Panc1 (cell line): ENCODE measurements around the gene CTAGE1. TPM values are rescaled to one million over a fixed set of nuclear protein-coding genes. Genes with fewer than 3 reads are reported as not detected.

ENCODE experiments used
- ATAC-seq: fragments of 200-7000 bp; cut with Tn5 transposase; 2 replicates; pipeline ENCODE4 v1.9.1; 2020; ENCODE audit warnings: mild to moderate bottlenecking, moderate library complexity
- BruUV-seq: library from RNA; stranded (reverse); fragments of 400-500 nt; replicated peaks from 2 replicates; lab custom pipeline; 2021; lab: Mats Ljungman, UMichigan
- CTCF ChIA-PET: fragments of 300-600 bp; sonication (Branson Sonifier 250); formaldehyde crosslinking; loops from one replicate; lab custom pipeline; 2022; ENCODE audit warnings: antibody characterized with exemption; lab: Charles Lee
- POLR2A ChIA-PET: fragments of 300-600 bp; sonication (Branson Sonifier 250); formaldehyde crosslinking; loops from one replicate; lab custom pipeline; 2022; ENCODE audit warnings: antibody characterized with exemption; lab: Charles Lee
- DNase-seq: peaks from one replicate; pipeline ENCODE4 v3.0.0-alpha.2; 2010; ENCODE audit warnings: low read depth, low spot score
- H3K27ac ChIP-seq: 2 replicates; pipeline ENCODE4 v1.5.1; 2011; ENCODE audit warnings: mild to moderate bottlenecking, low read length, inconsistent platforms
- H3K27me3 ChIP-seq: fragments of 200-500 bp; sonication (Bioruptor generic); 2 replicates; pipeline ENCODE4 v1.6.0; 2014; ENCODE audit warnings: low read length, inconsistent platforms; ENCODE audit not compliant: control insufficient read depth, insufficient read depth
- H3K36me3 ChIP-seq: fragments of 200-500 bp; sonication (Bioruptor generic); 2 replicates; pipeline ENCODE4 v1.5.1; 2014; ENCODE audit warnings: inconsistent platforms, mild to moderate bottlenecking, low read length, moderate library complexity; ENCODE audit not compliant: control insufficient read depth, insufficient read depth
- H3K4me1 ChIP-seq: 2 replicates; pipeline ENCODE4 v1.5.1; 2011; ENCODE audit warnings: inconsistent platforms, mild to moderate bottlenecking, low read length, moderate library complexity; ENCODE audit not compliant: control insufficient read depth, insufficient read depth
- H3K4me3 ChIP-seq, 2 experiments: 2 replicates each; pipeline ENCODE4 v1.5.1; 2011 to 2012; ENCODE audit warnings: low read depth in 2 of 2, low read length in 2 of 2, mild to moderate bottlenecking in 2 of 2, inconsistent platforms in 1 of 2, moderate library complexity in 1 of 2
- H3K9me3 ChIP-seq: fragments of 200-500 bp; sonication (Bioruptor generic); 2 replicates; pipeline ENCODE4 v1.5.1; 2014; ENCODE audit warnings: low read depth, mild to moderate bottlenecking, inconsistent platforms, low read length, moderate library complexity; ENCODE audit not compliant: control insufficient read depth, insufficient read depth
- POLR2AphosphoS5 ChIP-seq: IDR thresholded peaks from 2 replicates; pipeline ENCODE4 v1.6.1; 2012; ENCODE audit warnings: mild to moderate bottlenecking, low read depth, low read length, moderate library complexity
- SIN3A ChIP-seq: IDR thresholded peaks from 2 replicates; pipeline ENCODE4 v1.6.1; 2012; ENCODE audit warnings: low read depth, mild to moderate bottlenecking, low read length, moderate library complexity, borderline replicate concordance; ENCODE audit not compliant: insufficient read depth
- TCF7L2 ChIP-seq: IDR thresholded peaks from 2 replicates; pipeline ENCODE4 v1.6.1; 2011; ENCODE audit warnings: mild to moderate bottlenecking, low read depth, low read length, inconsistent platforms
- in situ Hi-C: cut with HindIII; loops from 2 replicates; pipeline ENCODE4 v1.10.0; 2016; ENCODE audit warnings: low sequenced_read_pairs, low pct_unique_long_range_greater_than_20kb
- intact Hi-C: fragments of 100-400 bp; cut with micrococcal nuclease; formaldehyde crosslinking; loops from one replicate; pipeline ENCODE4 v1.10.0; 2022; ENCODE audit not compliant: unreplicated experiment
- total RNA-seq: library from RNA; stranded (reverse); gene quantifications from one replicate; pipeline ENCODE4 v1.2.1, GENCODE V29; 2021; ENCODE audit not compliant: unreplicated experiment
- TF ChIP-seq, protein P1 (sequence below), 2 experiments: IDR thresholded peaks; 2 replicates each; pipeline ENCODE4 v1.6.1; 2011 to 2012; ENCODE audit warnings: low read depth in 2 of 2, control low read depth in 1 of 2, low read length in 1 of 2, mild to moderate bottlenecking in 1 of 2, moderate library complexity in 1 of 2; ENCODE audit not compliant: insufficient read depth in 1 of 2
- TF ChIP-seq, protein P2 (sequence below): fragments of 450-650 bp; IDR thresholded peaks from 2 replicates; pipeline ENCODE4 v1.5.1; 2017; ENCODE audit warnings: mild to moderate bottlenecking

Gene CTAGE1
- total RNA-seq, 1 experiment from 2014 or later, result not detected

GRCh38 chr18:22387787-22388186, 29.9 kb downstream of the CTAGE1 start:
- intact Hi-C loops, result no loop called here
- Histone ChIP-seq H3K4me1 (no peaks in the 10 kb centered on the region), H3K9me3 (no peaks in the 10 kb centered on the region), H3K4me3 (no peak overlapping the region), H3K27ac (no peak overlapping the region), H3K27me3 (no peaks in the 10 kb centered on the region), H3K36me3 (no peaks in the 10 kb centered on the region)
- ATAC-seq (no peak), DNase-seq (no peak)
- TF ChIP-seq SIN3A, result no peak
- TF ChIP-seq TCF7L2, result no peak
- TF ChIP-seq, protein P1, sequence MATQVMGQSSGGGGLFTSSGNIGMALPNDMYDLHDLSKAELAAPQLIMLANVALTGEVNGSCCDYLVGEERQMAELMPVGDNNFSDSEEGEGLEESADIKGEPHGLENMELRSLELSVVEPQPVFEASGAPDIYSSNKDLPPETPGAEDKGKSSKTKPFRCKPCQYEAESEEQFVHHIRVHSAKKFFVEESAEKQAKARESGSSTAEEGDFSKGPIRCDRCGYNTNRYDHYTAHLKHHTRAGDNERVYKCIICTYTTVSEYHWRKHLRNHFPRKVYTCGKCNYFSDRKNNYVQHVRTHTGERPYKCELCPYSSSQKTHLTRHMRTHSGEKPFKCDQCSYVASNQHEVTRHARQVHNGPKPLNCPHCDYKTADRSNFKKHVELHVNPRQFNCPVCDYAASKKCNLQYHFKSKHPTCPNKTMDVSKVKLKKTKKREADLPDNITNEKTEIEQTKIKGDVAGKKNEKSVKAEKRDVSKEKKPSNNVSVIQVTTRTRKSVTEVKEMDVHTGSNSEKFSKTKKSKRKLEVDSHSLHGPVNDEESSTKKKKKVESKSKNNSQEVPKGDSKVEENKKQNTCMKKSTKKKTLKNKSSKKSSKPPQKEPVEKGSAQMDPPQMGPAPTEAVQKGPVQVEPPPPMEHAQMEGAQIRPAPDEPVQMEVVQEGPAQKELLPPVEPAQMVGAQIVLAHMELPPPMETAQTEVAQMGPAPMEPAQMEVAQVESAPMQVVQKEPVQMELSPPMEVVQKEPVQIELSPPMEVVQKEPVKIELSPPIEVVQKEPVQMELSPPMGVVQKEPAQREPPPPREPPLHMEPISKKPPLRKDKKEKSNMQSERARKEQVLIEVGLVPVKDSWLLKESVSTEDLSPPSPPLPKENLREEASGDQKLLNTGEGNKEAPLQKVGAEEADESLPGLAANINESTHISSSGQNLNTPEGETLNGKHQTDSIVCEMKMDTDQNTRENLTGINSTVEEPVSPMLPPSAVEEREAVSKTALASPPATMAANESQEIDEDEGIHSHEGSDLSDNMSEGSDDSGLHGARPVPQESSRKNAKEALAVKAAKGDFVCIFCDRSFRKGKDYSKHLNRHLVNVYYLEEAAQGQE (IDR thresholded peaks at IDR 0.05; ENCODE audit: insufficient read depth in 1 of 2, low read depth in 2 of 2, low read length in 1 of 2), result no peak
- TF ChIP-seq POLR2AphosphoS5, result no peak
- TF ChIP-seq, protein P2, sequence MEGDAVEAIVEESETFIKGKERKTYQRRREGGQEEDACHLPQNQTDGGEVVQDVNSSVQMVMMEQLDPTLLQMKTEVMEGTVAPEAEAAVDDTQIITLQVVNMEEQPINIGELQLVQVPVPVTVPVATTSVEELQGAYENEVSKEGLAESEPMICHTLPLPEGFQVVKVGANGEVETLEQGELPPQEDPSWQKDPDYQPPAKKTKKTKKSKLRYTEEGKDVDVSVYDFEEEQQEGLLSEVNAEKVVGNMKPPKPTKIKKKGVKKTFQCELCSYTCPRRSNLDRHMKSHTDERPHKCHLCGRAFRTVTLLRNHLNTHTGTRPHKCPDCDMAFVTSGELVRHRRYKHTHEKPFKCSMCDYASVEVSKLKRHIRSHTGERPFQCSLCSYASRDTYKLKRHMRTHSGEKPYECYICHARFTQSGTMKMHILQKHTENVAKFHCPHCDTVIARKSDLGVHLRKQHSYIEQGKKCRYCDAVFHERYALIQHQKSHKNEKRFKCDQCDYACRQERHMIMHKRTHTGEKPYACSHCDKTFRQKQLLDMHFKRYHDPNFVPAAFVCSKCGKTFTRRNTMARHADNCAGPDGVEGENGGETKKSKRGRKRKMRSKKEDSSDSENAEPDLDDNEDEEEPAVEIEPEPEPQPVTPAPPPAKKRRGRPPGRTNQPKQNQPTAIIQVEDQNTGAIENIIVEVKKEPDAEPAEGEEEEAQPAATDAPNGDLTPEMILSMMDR, result no peak
- in situ Hi-C loops, result no loop called here
- ChIA-PET CTCF (no interaction called here), POLR2A (no interaction called here)
- BruUV-seq, result no TSS peak

GRCh38 chr18:22387364-22387763, 30.4 kb downstream of the CTAGE1 start:
- Histone ChIP-seq H3K27me3 (no peaks in the 10 kb centered on the region), H3K4me3 (no peak overlapping the region), H3K9me3 (no peaks in the 10 kb centered on the region), H3K27ac (no peak overlapping the region), H3K4me1 (no peaks in the 10 kb centered on the region), H3K36me3 (no peaks in the 10 kb centered on the region)
- ChIA-PET CTCF (no interaction called here), POLR2A (no interaction called here)
- ATAC-seq, result no peak
- intact Hi-C loops, result no loop called here
- TF ChIP-seq, protein P2, result no peak
- TF ChIP-seq SIN3A (no peak), TCF7L2 (no peak), POLR2AphosphoS5 (no peak)
- TF ChIP-seq, protein P1 (IDR thresholded peaks at IDR 0.05; ENCODE audit: insufficient read depth in 1 of 2, low read depth in 2 of 2, low read length in 1 of 2), result no peak
- no TSS peak for BruUV-seq
- DNase-seq, result no peak
- in situ Hi-C loops, result no loop called here
